IMR-90 (cell line): ENCODE results near the gene MEOX2. TPM values are rescaled to one million over a fixed set of nuclear protein-coding genes. Genes with fewer than 3 reads are reported as not detected.

Experiments used
- polyA plus RNA-seq, 3 experiments: library from polyadenylated mRNA; depleted of rRNA; stranded (reverse); fragments of >200 nt; gene quantifications; 2 replicates each; pipeline ENCODE4 v1.2.3, GENCODE V29; 2012; ENCODE audit warnings: low replicate concordance in 1 of 3
- total RNA-seq: library from RNA; depleted of rRNA; stranded (reverse); fragments of >200 nt; gene quantifications from 2 replicates; pipeline ENCODE4 v1.2.3, GENCODE V29; 2012; rRNA removed

MEOX2 gene
- total and polyA plus RNA-seq, 2 of the 4 experiments (the other 2 are of a cell fraction), result under 0.01 TPM; not detected in 1

Other genes starting within 250 kb of the MEOX2 start
- not detected in 2 replicates for gene AGMO, start 124.7 kb downstream of the MEOX2 start, total RNA-seq
- gene AGMO, start 124.7 kb downstream of the MEOX2 start, polyA plus RNA-seq (2012; rRNA removed), result not detected in 2 replicates